Hematopoietic multipotent progenitor cell treated with erythropoietin and hydrocortisone succinate and interleukin-3 and kit ligand, for 6 days (in vitro differentiated cells): ENCODE data around the gene SLIT3.

Experiments used
- DNase-seq: peaks from one replicate; pipeline ENCODE4 v3.0.0-alpha.2; 2015

Gene SLIT3

GRCh38 chr5:168910874-168911273 is 390.1 kb downstream of the SLIT3 start:
- DNase-seq = no peak

- no peak for DNase-seq
These were observed 392.7 kb downstream of the SLIT3 start for GRCh38 chr5:168908207-168908606.

GRCh38 chr5:168903061-168903460 is 397.9 kb downstream of the SLIT3 start:
- DNase-seq = no peak

GRCh38 chr5:168899673-168900072 is 401.3 kb downstream of the SLIT3 start:
- no peak for DNase-seq

GRCh38 chr5:168899264-168899663 is 401.7 kb downstream of the SLIT3 start:
- no peak for DNase-seq

- no peak for DNase-seq
These were observed 402.6 kb downstream of the SLIT3 start for GRCh38 chr5:168898247-168898911.

GRCh38 chr5:168897387-168898122 is 403.4 kb downstream of the SLIT3 start:
- DNase-seq = no peak

- no peak for DNase-seq
These were observed 405.5 kb downstream of the SLIT3 start for GRCh38 chr5:168895295-168896071.

GRCh38 chr5:168893283-168893682 is 407.7 kb downstream of the SLIT3 start:
- DNase-seq = no peak

- DNase-seq = no peak
These were observed 408.2 kb downstream of the SLIT3 start for GRCh38 chr5:168892618-168893186.

GRCh38 chr5:168890816-168891812 is 409.8 kb downstream of the SLIT3 start:
- peak; percentile 55 for DNase-seq

- no peak for DNase-seq
These were observed 411.9 kb downstream of the SLIT3 start for GRCh38 chr5:168889039-168889438.

- no peak for DNase-seq
These were observed 413.0 kb downstream of the SLIT3 start for GRCh38 chr5:168887931-168888330.

- no peak for DNase-seq
These were observed 414.8 kb downstream of the SLIT3 start for GRCh38 chr5:168886157-168886556.

- no peak for DNase-seq
These were observed 415.4 kb downstream of the SLIT3 start for GRCh38 chr5:168885324-168886120.

GRCh38 chr5:168883991-168884390 is 416.9 kb downstream of the SLIT3 start:
- DNase-seq = no peak

GRCh38 chr5:168883281-168883741 is 417.6 kb downstream of the SLIT3 start:
- no peak for DNase-seq

GRCh38 chr5:168882283-168882682 is 418.7 kb downstream of the SLIT3 start:
- no peak for DNase-seq

GRCh38 chr5:168881427-168882149 is 419.4 kb downstream of the SLIT3 start:
- DNase-seq = no peak

GRCh38 chr5:168879929-168880328 is 421.0 kb downstream of the SLIT3 start:
- no peak for DNase-seq
